DOHH2 (cell line): ENCODE results near the gene MEIS2.

ENCODE experiments used
- CTCF ChIP-seq: fragments of 200-600 bp; sonication (generic); IDR thresholded peaks from one replicate; pipeline ENCODE4 v1.5.1; 2014; ENCODE audit warnings: antibody characterized with exemption, mild to moderate bottlenecking, low read depth, low read length; ENCODE audit not compliant: poor library complexity, severe bottlenecking
- EZH2phosphoT487 ChIP-seq: fragments of 200-600 bp; sonication (generic); IDR thresholded peaks from 2 replicates; pipeline ENCODE4 v1.6.1; 2017; ENCODE audit warnings: borderline replicate concordance, mild to moderate bottlenecking, antibody characterized with exemption, low read length, moderate library complexity, mixed read lengths

DNA sequence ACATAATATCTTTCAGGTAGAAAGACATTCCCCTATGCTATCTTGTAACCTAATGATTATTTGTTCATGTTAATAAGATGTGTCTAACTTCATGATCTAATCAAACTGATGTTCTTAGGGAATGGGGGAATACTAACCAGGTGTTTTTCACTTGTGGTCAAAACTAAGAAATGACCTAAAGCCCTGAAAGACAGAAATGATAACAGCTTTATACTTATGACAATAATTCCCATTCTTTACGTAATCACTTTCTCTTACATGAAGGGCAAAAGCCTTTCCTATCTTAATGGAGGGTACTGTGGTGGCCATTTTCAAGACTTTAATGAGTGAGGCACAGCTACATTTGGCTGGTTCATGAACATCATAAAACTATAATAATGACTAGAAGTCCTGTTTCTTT is 33.9 kb upstream of the MEIS2 start:
- TF ChIP-seq CTCF (no peak), EZH2phosphoT487 (no peak)
